Liver (tissue), 9 donors: Measurements from ENCODE around the gene THRB. TPM values are rescaled to one million over a fixed set of nuclear protein-coding genes. Genes with fewer than 3 reads are reported as not detected.

ENCODE experiments used
- DNase-seq: peaks from one replicate; pipeline ENCODE4 v3.0.0-alpha.2; 2017; ENCODE audit warnings: low spot score
- H3K27ac ChIP-seq, 2 donors: one replicate each; pipeline ENCODE4 v1.7.0; 2013; ENCODE audit warnings: inconsistent platforms in 2 of 2, low read length in 2 of 2, control low read depth in 1 of 2, low read depth in 1 of 2, mild to moderate bottlenecking in 1 of 2
- H3K27me3 ChIP-seq, 4 donors: one replicate each; pipeline versions ENCODE4 v1.6.1 to v1.7.0; 2013; ENCODE audit warnings: low read length in 3 of 4, inconsistent platforms in 1 of 4, mild to moderate bottlenecking in 1 of 4, moderate library complexity in 1 of 4; ENCODE audit not compliant: control insufficient read depth in 4 of 4, insufficient read depth in 4 of 4
- H3K36me3 ChIP-seq, 4 donors: one replicate each; pipeline versions ENCODE4 v1.6.1 to v1.7.0; 2013; ENCODE audit warnings: low read length in 3 of 4, mild to moderate bottlenecking in 3 of 4, low read depth in 1 of 4, moderate library complexity in 1 of 4; ENCODE audit not compliant: control insufficient read depth in 4 of 4, insufficient read depth in 3 of 4
- H3K4me1 ChIP-seq, 4 donors: one replicate each; pipeline versions ENCODE4 v1.6.1 to v1.7.0; 2013; ENCODE audit warnings: low read length in 3 of 4, mild to moderate bottlenecking in 3 of 4, moderate library complexity in 1 of 4; ENCODE audit not compliant: control insufficient read depth in 4 of 4, insufficient read depth in 4 of 4
- H3K4me3 ChIP-seq, 3 donors: one replicate each; pipeline versions ENCODE4 v1.6.1 to v1.7.0; 2013; ENCODE audit warnings: low read length in 3 of 3, control low read depth in 1 of 3, low read depth in 1 of 3, mild to moderate bottlenecking in 1 of 3
- H3K9ac ChIP-seq, 2 donors: one replicate each; pipeline ENCODE4 v1.7.0; 2013; ENCODE audit warnings: low read length in 2 of 2, mild to moderate bottlenecking in 2 of 2, moderate library complexity in 2 of 2, control low read depth in 1 of 2, low read depth in 1 of 2
- H3K9me3 ChIP-seq, 4 donors: one replicate each; pipeline versions ENCODE4 v1.6.1 to v1.7.0; 2013; ENCODE audit warnings: low read length in 3 of 4; ENCODE audit not compliant: control insufficient read depth in 4 of 4
- EGR1 ChIP-seq, 2 donors: IDR thresholded peaks; 2 replicates each; pipeline ENCODE4 v1.6.1; 2016 to 2018; ENCODE audit warnings: antibody characterized with exemption in 2 of 2, low read depth in 2 of 2
- FOXA1 ChIP-seq: IDR thresholded peaks from 2 replicates; pipeline ENCODE4 v1.6.1; 2016; ENCODE audit warnings: antibody characterized with exemption
- FOXA2 ChIP-seq: IDR thresholded peaks from 2 replicates; pipeline ENCODE4 v1.6.1; 2016; ENCODE audit warnings: antibody characterized with exemption
- GABPA ChIP-seq, 2 donors: IDR thresholded peaks in 1 of 2; conservative IDR thresholded peaks in 1 of 2; 2 replicates each; pipeline ENCODE4 v1.6.1; 2016; ENCODE audit warnings: antibody characterized with exemption in 2 of 2, mild to moderate bottlenecking in 1 of 2, moderate library complexity in 1 of 2
- HNF4A ChIP-seq, 2 donors: conservative IDR thresholded peaks; 2 replicates each; pipeline ENCODE4 v1.6.1; 2016; ENCODE audit warnings: antibody characterized with exemption in 2 of 2, mild to moderate bottlenecking in 2 of 2
- HNF4G ChIP-seq: IDR thresholded peaks from 2 replicates; pipeline ENCODE4 v1.6.1; 2016; ENCODE audit warnings: antibody characterized with exemption
- JUND ChIP-seq, 2 donors: IDR thresholded peaks; 2 replicates each; pipeline ENCODE4 v1.6.1; 2016; ENCODE audit warnings: antibody characterized with exemption in 2 of 2
- NR2F2 ChIP-seq: IDR thresholded peaks from 2 replicates; pipeline ENCODE4 v1.6.1; 2016; ENCODE audit warnings: antibody characterized with exemption
- RAD21 ChIP-seq, 2 donors: IDR thresholded peaks; 2 replicates each; pipeline ENCODE4 v1.6.1; 2016; ENCODE audit warnings: antibody characterized with exemption in 2 of 2, mild to moderate bottlenecking in 2 of 2
- RXRA ChIP-seq, 2 donors: IDR thresholded peaks; 2 replicates each; pipeline ENCODE4 v1.6.1; 2017 to 2018; ENCODE audit warnings: antibody characterized with exemption in 2 of 2, mild to moderate bottlenecking in 1 of 2
- SP1 ChIP-seq: IDR thresholded peaks from 2 replicates; pipeline ENCODE4 v1.6.1; 2018; ENCODE audit warnings: antibody characterized with exemption, mild to moderate bottlenecking
- TAF1 ChIP-seq: conservative IDR thresholded peaks from 2 replicates; pipeline ENCODE4 v1.6.1; 2016; ENCODE audit warnings: antibody characterized with exemption, mild to moderate bottlenecking
- YY1 ChIP-seq: IDR thresholded peaks from 2 replicates; pipeline ENCODE4 v1.6.1; 2016; ENCODE audit warnings: antibody characterized with exemption, mild to moderate bottlenecking
- WGBS: extraction: QIAGEN DNeasy Blood & Tissue Kit; methylation state at CpG from one replicate; pipeline ENCODE4 v1.1.7; 2013; 5-methylcytosine and 5-hydroxymethylcytosine counted together
- polyA plus RNA-seq, 2 donors: library from polyadenylated mRNA; stranded (reverse) in 1 of 2; unstranded in 1 of 2; fragments of 200-250 nt in 1 of 2; fragments of >200 nt in 1 of 2; fragmentation: Nextera tagmentation in 1 of 2; extraction: Ambion mirVana in 1 of 2; gene quantifications; one replicate each; pipeline versions ENCODE4 v1.2.1 to v1.2.3, GENCODE V29; 2013 to 2015
- total RNA-seq, 2 donors: library from RNA; depleted of rRNA; stranded (reverse); fragments of >200 nt; gene quantifications; one replicate each; pipeline ENCODE4 v1.2.3, GENCODE V29; 2014
- TF ChIP-seq, protein P1 (sequence below): IDR thresholded peaks from 2 replicates; pipeline ENCODE4 v1.6.1; 2016; ENCODE audit warnings: antibody characterized with exemption, mild to moderate bottlenecking
- TF ChIP-seq, protein P2 (sequence below): IDR thresholded peaks from 2 replicates; pipeline ENCODE4 v1.6.1; 2016; ENCODE audit warnings: antibody characterized with exemption
- TF ChIP-seq, protein P3 (sequence below): IDR thresholded peaks from 2 replicates; pipeline ENCODE4 v1.6.1; 2016; ENCODE audit warnings: antibody characterized with exemption
- TF ChIP-seq, protein P4 (sequence below): fragments of 150-350 bp; IDR thresholded peaks from 2 replicates; pipeline ENCODE4 v1.5.1; 2017; ENCODE audit warnings: improper control_type of control experiment, low read depth, low read length; ENCODE audit not compliant: missing input control
- TF ChIP-seq, protein P5 (sequence below): IDR thresholded peaks from 2 replicates; pipeline ENCODE4 v1.6.1; 2016; ENCODE audit warnings: antibody characterized with exemption
- donor health status: healthy.
- donor health status: healthy.
- donor health status: healthy.
- donor health status: healthy.
- donor health status: healthy.

Gene THRB
- total and polyA plus RNA-seq, 4 donors: 5.9 to 23.9 (median 9.3) TPM

DNA sequence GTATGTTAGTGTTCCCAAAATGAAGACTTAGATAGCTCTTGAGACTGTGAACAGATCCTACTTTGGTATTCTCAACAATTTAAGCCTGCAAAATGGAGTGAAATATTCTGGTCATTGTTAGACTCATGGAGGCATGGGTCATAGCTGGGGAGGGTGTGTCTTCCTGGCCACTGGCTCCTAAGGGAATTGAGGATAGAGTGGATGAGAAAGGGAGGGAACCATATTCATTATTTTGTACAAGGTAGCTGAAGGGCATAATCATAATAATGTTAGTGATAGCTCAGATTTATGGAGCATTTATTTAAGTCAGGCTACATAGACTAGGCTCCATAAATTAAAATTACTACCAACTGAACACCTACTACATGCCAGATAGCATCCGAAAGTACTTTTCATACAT, 295.9 kb downstream of the THRB start:
- 91% methylated on average over 1 of the region's 1 CpG for WGBS
- Histone ChIP-seq H3K36me3 (no peaks in the 10 kb centered on the region), H3K4me3 (no peak overlapping the region), H3K27me3 (no peaks in the 10 kb centered on the region), H3K9me3 (no peaks in the 10 kb centered on the region), H3K27ac (no peak overlapping the region), H3K4me1 (no peaks in the 10 kb centered on the region), H3K9ac (no peak overlapping the region)
- TF ChIP-seq, protein P1, sequence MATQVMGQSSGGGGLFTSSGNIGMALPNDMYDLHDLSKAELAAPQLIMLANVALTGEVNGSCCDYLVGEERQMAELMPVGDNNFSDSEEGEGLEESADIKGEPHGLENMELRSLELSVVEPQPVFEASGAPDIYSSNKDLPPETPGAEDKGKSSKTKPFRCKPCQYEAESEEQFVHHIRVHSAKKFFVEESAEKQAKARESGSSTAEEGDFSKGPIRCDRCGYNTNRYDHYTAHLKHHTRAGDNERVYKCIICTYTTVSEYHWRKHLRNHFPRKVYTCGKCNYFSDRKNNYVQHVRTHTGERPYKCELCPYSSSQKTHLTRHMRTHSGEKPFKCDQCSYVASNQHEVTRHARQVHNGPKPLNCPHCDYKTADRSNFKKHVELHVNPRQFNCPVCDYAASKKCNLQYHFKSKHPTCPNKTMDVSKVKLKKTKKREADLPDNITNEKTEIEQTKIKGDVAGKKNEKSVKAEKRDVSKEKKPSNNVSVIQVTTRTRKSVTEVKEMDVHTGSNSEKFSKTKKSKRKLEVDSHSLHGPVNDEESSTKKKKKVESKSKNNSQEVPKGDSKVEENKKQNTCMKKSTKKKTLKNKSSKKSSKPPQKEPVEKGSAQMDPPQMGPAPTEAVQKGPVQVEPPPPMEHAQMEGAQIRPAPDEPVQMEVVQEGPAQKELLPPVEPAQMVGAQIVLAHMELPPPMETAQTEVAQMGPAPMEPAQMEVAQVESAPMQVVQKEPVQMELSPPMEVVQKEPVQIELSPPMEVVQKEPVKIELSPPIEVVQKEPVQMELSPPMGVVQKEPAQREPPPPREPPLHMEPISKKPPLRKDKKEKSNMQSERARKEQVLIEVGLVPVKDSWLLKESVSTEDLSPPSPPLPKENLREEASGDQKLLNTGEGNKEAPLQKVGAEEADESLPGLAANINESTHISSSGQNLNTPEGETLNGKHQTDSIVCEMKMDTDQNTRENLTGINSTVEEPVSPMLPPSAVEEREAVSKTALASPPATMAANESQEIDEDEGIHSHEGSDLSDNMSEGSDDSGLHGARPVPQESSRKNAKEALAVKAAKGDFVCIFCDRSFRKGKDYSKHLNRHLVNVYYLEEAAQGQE: no peak
- TF ChIP-seq FOXA2: no peak
- TF ChIP-seq JUND (IDR thresholded peaks at IDR 0.05): no peak
- TF ChIP-seq SP1: no peak
- TF ChIP-seq, protein P2, sequence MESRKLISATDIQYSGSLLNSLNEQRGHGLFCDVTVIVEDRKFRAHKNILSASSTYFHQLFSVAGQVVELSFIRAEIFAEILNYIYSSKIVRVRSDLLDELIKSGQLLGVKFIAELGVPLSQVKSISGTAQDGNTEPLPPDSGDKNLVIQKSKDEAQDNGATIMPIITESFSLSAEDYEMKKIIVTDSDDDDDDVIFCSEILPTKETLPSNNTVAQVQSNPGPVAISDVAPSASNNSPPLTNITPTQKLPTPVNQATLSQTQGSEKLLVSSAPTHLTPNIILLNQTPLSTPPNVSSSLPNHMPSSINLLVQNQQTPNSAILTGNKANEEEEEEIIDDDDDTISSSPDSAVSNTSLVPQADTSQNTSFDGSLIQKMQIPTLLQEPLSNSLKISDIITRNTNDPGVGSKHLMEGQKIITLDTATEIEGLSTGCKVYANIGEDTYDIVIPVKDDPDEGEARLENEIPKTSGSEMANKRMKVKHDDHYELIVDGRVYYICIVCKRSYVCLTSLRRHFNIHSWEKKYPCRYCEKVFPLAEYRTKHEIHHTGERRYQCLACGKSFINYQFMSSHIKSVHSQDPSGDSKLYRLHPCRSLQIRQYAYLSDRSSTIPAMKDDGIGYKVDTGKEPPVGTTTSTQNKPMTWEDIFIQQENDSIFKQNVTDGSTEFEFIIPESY: no peak
- TF ChIP-seq, protein P3, sequence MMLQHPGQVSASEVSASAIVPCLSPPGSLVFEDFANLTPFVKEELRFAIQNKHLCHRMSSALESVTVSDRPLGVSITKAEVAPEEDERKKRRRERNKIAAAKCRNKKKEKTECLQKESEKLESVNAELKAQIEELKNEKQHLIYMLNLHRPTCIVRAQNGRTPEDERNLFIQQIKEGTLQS: no peak
- TF ChIP-seq RXRA (IDR thresholded peaks at IDR 0.05): no peak
- no peak for TF ChIP-seq NR2F2
- TF ChIP-seq GABPA (IDR thresholded peaks at IDR 0.05 in 1 of 2, conservative IDR thresholded peaks at IDR 0.05 in 1 of 2): no peak
- no peak for TF ChIP-seq HNF4A (conservative IDR thresholded peaks at IDR 0.05)
- no peak for DNase-seq

- no peaks in the 10 kb centered on the region for H3K4me1 ChIP-seq
Measured at GRCh38 chr3:24197809-24198208, 296.8 kb downstream of the THRB start.

More at GRCh38 chr3:24197809-24198208, 296.8 kb downstream of the THRB start:
- Histone ChIP-seq H3K9me3 (no peaks in the 10 kb centered on the region), H3K4me3 (no peak overlapping the region), H3K36me3 (no peaks in the 10 kb centered on the region), H3K9ac (no peak overlapping the region), H3K27ac (no peak overlapping the region), H3K27me3 (no peaks in the 10 kb centered on the region)
- no peak for DNase-seq
- TF ChIP-seq JUND (IDR thresholded peaks at IDR 0.05) (no peak), FOXA2 (no peak), EGR1 (IDR thresholded peaks at IDR 0.05; ENCODE audit: low read depth in 2 of 2) (no peak), RXRA (IDR thresholded peaks at IDR 0.05) (no peak), FOXA1 (no peak), HNF4G (no peak), RAD21 (IDR thresholded peaks at IDR 0.05) (no peak), TAF1 (no peak), NR2F2 (no peak), YY1 (no peak), HNF4A (conservative IDR thresholded peaks at IDR 0.05) (no peak), GABPA (IDR thresholded peaks at IDR 0.05 in 1 of 2, conservative IDR thresholded peaks at IDR 0.05 in 1 of 2) (no peak), SP1 (no peak)
- TF ChIP-seq, protein P1: no peak
- TF ChIP-seq, protein P4, sequence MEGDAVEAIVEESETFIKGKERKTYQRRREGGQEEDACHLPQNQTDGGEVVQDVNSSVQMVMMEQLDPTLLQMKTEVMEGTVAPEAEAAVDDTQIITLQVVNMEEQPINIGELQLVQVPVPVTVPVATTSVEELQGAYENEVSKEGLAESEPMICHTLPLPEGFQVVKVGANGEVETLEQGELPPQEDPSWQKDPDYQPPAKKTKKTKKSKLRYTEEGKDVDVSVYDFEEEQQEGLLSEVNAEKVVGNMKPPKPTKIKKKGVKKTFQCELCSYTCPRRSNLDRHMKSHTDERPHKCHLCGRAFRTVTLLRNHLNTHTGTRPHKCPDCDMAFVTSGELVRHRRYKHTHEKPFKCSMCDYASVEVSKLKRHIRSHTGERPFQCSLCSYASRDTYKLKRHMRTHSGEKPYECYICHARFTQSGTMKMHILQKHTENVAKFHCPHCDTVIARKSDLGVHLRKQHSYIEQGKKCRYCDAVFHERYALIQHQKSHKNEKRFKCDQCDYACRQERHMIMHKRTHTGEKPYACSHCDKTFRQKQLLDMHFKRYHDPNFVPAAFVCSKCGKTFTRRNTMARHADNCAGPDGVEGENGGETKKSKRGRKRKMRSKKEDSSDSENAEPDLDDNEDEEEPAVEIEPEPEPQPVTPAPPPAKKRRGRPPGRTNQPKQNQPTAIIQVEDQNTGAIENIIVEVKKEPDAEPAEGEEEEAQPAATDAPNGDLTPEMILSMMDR: no peak
- TF ChIP-seq, protein P5, sequence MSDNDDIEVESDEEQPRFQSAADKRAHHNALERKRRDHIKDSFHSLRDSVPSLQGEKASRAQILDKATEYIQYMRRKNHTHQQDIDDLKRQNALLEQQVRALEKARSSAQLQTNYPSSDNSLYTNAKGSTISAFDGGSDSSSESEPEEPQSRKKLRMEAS: no peak
- TF ChIP-seq, protein P3: no peak
- TF ChIP-seq, protein P2: no peak
- WGBS: 88% methylated on average over 5 of the region's 5 CpGs
